Activated CD4-positive, alpha-beta T cell treated with anti-CD3 and anti-CD28 coated beads for 48 hours (primary cell): ENCODE results near the gene C19orf73.
"Not testable (repeated sequence)": the region's sequence is repeated elsewhere in the genome, so short reads cannot be mapped to it uniquely, and the experiment has no call there.

Experiments
- DNase-seq: peaks from one replicate; pipeline ENCODE4 v3.0.0-alpha.2; 2020

Gene C19orf73

DNA sequence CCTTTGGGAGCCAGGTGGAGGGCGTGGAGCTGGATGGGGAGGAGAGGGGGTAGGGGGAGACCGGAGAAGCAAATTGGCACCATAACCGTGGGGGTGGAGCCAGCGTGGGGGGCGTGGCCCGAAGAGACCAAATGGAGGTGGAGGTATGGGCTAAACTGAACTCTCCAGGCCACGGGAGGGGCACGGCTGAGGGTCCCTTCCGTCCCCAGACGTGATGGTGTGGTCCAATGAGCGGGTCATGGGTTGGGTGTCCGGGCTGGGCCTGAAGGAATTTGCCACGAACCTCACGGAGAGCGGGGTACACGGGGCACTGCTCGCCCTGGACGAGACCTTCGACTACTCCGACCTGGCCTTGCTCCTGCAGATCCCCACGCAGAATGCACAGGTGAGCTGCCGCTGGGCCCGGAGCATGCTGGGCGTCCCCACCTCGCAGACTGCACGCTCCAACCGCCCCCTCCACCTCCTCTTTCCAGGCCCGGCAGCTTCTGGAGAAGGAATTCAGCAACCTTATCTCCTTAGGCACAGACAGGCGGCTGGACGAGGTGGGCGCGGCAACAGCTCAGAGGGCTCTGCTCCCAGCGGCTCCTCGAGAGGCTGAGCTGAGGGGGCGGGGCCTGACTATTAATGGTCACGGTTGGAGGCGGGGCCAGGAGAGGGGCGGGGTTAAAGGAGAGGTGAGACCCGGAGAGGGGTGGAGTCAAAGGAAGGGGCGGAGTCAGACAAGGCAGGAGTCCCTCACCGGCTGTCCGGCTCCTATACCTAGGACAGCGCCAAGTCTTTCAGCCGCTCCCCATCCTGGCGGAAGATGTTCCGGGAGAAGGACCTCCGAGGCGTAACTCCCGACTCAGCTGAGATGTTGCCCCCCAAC, 30.1 kb upstream of the C19orf73 start:
- peak; percentile 94 for DNase-seq

DNA sequence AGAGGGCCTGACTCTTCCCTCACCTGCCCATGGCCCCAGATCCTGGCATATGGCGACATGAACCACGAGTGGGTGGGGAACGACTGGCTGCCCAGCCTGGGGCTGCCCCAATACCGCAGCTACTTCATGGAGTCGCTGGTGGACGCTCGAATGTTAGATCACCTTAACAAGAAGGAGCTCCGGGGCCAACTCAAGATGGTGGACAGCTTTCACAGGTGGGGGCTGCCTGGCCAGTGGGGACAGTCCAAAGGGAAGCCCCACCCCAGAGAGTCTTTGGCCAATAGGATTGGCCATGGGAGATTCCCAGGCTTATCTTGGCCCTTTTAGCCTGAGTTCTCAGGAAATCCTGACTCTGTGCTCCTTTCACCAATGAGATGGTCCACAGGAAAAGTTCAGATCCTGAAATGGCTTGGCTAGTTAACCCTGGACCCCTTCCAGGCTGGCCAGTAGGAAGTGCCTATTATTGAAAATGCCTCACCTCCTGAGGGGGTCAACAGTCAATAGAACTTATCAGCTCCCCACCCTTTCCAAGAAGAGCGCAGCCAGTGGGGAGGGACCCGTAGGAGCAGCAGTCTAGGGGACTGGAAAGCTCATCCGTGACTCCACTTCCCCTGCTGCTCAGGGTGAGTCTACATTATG, 29.2 kb upstream of the C19orf73 start:
- no peak for DNase-seq

DNA sequence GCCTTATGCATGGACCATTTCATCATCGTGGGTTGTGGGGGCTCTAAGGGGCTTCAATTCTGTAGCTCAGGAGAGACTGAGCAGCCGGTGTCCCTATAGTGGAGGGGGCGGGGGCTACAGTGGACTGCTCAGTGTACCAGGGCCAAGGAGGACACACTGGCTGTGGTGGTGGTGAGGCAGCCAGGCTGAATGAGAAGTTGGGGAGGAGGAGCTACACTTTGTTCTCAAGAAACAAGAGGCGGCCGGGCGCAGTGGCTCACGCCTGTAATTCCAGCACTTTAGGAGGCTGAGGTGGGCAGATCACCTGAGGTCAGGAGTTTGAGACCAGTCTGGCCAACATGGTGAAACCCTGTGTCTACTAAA, 27.4 kb upstream of the C19orf73 start:
- DNase-seq, result not testable (repeated sequence)

- DNase-seq, result peak; percentile 91
These were observed 26.8 kb upstream of the C19orf73 start for GRCh38 chr19:49145573-49146407.

GRCh38 chr19:49142866-49143335, 24.0 kb upstream of the C19orf73 start:
- DNase-seq, result peak; percentile 85

DNA sequence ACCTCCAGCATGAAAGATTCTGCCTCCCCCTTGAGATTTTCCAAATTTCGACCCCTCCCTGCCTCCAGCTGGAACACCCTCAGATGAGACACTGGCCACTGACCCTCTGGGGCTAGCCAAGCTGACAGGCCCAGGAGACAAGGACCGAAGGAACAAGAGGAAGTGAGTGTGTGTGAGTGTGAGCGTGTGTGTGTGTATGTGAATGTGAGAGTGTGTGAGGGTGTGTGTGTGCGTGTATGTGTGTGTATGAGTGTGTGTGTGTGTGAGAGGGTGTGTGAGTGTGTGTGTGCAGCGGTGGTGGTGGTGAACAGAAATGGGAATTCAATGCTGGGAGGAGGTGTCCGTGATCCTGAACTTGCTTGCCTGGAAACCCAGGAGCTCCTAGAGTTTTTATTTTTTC, 22.4 kb upstream of the C19orf73 start:
- no peak for DNase-seq

DNA sequence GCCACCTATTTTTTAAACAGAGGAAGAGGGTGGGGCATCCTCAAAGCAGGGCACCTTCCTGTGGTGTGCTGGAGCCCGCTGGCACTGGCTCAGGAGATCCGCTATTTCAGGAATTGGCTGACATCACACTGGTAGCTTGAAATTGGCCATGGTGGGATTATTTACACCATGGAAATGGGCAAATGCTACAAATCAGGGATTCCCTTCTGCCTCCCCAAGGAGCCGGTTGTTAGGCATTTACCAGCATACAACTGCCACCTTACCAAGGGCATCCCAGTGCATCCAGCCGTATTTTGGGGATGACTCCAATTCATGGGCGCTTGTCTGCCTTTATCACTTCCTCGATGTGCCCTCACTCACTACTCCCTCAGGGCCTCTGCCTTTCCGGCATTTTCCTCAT, 22.0 kb upstream of the C19orf73 start:
- no peak for DNase-seq

DNA sequence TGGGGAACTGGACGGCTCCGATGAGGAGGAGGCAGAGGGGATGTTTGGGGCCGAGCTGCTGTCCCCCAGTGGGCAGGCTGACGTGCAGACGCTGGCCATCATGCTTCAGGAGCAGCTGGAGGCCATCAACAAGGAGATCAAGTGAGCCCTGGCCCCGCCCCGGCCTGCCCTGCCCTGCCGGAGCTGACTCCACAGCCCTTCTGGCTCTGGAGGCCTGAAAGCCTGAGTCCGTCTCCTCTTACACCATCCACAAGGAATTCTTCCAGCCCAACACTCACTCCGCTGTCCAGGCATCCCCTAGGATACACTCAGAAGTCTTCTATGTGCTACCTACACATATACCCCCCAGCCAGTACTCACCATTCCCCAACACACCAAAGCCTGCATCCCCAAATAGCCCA, 17.8 kb upstream of the C19orf73 start:
- no peak for DNase-seq

GRCh38 chr19:49135686-49136085, 16.7 kb upstream of the C19orf73 start:
- no peak for DNase-seq

- peak; percentile 78 for DNase-seq
These were observed 14.9 kb upstream of the C19orf73 start for GRCh38 chr19:49133621-49134454.

GRCh38 chr19:49132974-49133609, 14.1 kb upstream of the C19orf73 start:
- DNase-seq, result peak; percentile 49

DNA sequence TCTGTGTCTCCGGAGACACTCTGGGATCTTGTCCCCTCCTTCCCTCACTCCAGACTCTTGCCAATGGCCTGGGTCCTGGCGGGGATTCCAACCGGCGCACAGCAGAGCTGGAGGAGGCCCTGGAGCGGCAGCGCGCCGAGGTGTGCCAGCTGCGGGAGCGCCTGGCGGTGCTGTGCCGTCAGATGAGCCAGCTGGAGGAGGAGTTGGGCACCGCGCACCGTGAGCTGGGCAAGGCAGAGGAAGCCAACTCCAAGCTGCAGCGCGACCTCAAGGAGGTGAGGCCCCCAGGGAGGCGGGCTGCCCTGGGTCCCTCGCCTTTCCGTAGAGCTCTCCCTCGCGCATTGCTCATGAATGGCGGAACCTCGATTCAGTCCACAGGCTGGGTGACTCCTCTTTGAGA, 11.4 kb upstream of the C19orf73 start:
- no peak for DNase-seq

DNA sequence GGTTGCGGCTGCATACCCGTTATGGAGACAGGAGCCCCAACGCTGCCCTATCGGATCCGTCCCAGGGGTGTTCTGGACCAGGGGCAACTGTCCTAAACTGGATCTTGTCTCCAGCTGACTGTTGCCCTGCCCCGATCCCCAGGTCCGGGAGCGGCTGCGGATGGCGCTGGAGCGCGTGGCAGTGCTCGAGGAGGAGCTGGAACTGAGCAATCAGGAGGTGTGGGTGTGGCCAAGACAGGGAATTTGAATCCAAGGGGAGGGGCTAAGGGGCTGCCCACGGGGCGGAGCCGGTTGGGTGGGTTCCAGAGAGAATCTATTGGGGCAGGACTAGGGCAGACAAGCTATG, 10.3 kb upstream of the C19orf73 start:
- no peak for DNase-seq

DNA sequence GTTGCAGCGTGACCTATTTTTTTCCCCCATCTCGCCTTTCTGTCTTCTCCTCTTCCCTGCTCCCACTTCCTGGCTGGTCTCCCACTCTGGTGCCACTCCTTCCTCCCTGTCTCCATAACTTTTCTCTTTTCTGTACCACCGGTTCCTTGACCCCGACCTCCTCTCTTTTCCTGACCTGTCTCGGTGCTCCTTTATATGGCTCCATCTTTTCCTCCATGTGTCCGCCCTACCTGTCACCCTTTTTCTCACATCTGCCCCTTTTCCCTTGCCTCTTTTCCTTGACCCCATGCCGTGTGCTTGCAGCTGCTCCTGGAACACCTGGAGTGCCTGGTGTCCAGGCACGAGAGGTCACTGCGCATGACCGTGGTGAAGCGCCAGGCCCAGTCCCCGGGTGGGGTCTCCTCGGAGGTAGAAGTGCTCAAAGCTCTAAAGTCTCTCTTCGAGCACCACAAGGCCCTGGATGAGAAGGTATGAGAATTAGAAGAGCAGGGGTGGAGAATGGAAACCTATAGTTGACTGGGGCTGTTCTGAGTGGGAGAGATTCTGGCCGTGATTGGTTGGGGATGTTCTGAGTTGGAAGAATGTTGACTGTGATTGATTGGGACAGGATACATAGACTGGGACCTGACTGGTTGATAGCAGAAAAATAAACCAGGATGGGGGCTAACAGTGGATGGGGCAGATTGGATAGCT, 9.7 kb upstream of the C19orf73 start:
- no peak for DNase-seq

DNA sequence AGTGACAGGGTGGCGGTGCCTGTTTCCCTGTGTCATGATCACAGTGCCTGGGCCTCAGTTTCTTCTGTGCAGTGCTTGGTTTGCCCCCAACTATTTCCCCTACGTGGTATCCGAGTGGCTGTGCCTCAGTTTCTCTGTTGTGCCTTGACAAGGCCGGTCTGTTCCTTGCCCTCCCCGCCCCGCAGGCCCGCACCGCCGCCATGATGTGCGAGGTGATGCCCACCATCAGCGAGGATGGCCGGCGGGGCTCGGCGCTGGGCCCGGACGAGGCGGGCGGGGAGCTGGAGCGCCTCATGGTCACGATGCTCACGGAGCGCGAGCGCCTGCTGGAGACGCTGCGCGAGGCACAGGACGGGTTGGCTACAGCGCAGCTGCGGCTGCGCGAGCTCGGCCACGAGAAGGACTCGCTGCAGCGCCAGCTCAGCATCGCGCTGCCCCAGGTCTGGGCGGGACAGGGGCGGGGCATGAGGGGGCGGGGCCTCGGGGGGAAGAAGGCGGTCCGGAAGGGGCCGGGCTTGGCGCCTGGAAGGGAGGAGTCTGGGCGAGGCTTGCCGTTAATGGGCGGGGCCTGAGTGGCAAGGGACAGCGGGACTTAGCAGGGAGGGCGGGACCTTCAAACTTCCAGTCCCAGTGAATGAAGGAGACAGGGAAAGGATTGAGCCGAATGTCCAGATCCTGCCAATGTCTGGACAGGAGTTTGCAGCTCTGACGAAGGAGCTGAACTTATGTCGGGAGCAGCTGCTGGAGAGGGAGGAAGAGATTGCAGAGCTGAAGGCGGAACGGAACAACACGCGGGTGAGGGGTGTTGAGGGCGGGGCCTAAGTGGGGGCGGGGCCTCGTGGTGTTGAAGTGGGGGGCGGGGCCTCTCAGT, 9.0 kb upstream of the C19orf73 start:
- peak; percentile 97 for DNase-seq

GRCh38 chr19:49127225-49127624, 8.3 kb upstream of the C19orf73 start:
- not testable (repeated sequence) for DNase-seq

- DNase-seq, result no peak
These were observed 7.6 kb upstream of the C19orf73 start for GRCh38 chr19:49126575-49126974.

- DNase-seq, result no peak
These were observed 6.2 kb upstream of the C19orf73 start for GRCh38 chr19:49125025-49125731.

GRCh38 chr19:49123285-49123684, 4.3 kb upstream of the C19orf73 start:
- DNase-seq, result not testable (repeated sequence)

DNA sequence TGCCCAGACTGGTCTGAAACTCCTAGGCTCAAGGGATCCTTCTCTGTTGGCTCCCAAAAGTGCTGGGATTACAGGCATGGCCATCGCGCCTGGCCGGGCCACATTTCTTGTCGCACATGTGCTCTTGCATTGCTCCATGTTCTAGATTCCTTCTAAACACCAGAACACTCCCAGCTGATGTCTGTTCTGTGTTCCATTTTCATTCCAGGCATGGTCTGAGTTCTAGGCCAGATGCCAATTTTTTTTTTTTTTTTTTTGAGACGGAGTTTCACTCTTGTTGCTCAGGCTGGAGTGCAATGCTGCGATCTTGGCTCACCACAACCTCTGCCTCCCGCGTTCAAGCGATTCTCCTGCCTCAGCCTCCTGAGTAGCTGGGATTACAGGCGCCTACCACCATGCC, 2.9 kb upstream of the C19orf73 start:
- DNase-seq, result not testable (repeated sequence)
